Neuron (in vitro differentiated cells): ENCODE results near the gene CPXM2.

Experiments
- H2AFZ ChIP-seq: one replicate; pipeline ENCODE4 v1.6.1; 2013; ENCODE audit warnings: low read depth, mild to moderate bottlenecking, inconsistent platforms, low read length, moderate library complexity
- H3K27me3 ChIP-seq: one replicate; pipeline ENCODE4 v1.6.1; 2013; ENCODE audit warnings: low read length; ENCODE audit not compliant: insufficient read depth
- H3K36me3 ChIP-seq: one replicate; pipeline ENCODE4 v1.6.1; 2013; ENCODE audit warnings: low read length; ENCODE audit not compliant: insufficient read depth
- H3K4me1 ChIP-seq: one replicate; pipeline ENCODE4 v1.6.1; 2013; ENCODE audit warnings: low read length; ENCODE audit not compliant: insufficient read depth
- H3K4me3 ChIP-seq: 2 replicates; pipeline ENCODE4 v1.5.1; 2013; ENCODE audit warnings: mild to moderate bottlenecking, low read length, moderate library complexity
- H3K9me3 ChIP-seq: one replicate; pipeline ENCODE4 v1.6.1; 2013; ENCODE audit warnings: low read length

The CPXM2 gene

GRCh38 chr10:123777881-123778280, 113.7 kb downstream of the CPXM2 start:
- Histone ChIP-seq H3K4me3 (no peak overlapping the region), H3K27me3 (peaks cover 3% of the 10 kb centered on the region), H3K9me3 (no peaks in the 10 kb centered on the region), H2AFZ (no peak overlapping the region), H3K36me3 (no peaks in the 10 kb centered on the region), H3K4me1 (no peaks in the 10 kb centered on the region)

DNA sequence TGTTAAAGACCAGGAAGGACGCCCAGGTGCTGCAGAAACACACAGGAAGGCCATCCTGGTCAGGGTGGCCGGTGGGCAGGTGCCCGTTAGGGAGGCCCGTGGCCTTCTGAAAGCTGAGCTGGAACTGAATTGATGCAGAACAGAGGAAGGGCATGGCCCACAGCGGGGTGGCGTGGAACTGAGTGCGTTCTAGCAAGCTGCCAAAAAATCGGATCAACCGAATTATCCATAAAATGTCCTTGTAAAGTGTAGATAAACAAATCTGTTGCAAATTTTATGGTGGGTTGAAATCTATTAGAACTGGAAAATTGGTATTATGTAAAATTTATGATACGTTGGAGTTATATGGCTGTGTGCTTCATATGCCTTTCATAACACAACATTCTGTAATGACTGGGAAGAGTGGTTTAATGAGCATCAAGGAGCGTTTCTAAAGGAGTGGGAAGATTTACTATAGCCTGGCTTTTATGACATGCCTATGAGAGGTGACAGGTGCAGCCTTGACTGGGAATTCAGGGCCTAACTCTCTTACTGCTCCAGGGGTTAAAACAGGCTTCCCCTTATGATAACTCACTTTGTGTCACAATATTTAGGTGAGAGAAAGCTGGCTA, 117.4 kb downstream of the CPXM2 start:
- Histone ChIP-seq H3K4me3 (no peak overlapping the region), H3K4me1 (no peaks in the 10 kb centered on the region), H3K27me3 (no peaks in the 10 kb centered on the region), H2AFZ (no peak overlapping the region), H3K9me3 (no peaks in the 10 kb centered on the region), H3K36me3 (no peaks in the 10 kb centered on the region)

GRCh38 chr10:123772645-123773508, 118.7 kb downstream of the CPXM2 start:
- no peak overlapping the region for H3K4me3 ChIP-seq
- H3K36me3 ChIP-seq: no peaks in the 10 kb centered on the region
- no peaks in the 10 kb centered on the region for H3K27me3 ChIP-seq
- no peak overlapping the region for H2AFZ ChIP-seq
- no peaks in the 10 kb centered on the region for H3K9me3 ChIP-seq
- no peaks in the 10 kb centered on the region for H3K4me1 ChIP-seq

DNA sequence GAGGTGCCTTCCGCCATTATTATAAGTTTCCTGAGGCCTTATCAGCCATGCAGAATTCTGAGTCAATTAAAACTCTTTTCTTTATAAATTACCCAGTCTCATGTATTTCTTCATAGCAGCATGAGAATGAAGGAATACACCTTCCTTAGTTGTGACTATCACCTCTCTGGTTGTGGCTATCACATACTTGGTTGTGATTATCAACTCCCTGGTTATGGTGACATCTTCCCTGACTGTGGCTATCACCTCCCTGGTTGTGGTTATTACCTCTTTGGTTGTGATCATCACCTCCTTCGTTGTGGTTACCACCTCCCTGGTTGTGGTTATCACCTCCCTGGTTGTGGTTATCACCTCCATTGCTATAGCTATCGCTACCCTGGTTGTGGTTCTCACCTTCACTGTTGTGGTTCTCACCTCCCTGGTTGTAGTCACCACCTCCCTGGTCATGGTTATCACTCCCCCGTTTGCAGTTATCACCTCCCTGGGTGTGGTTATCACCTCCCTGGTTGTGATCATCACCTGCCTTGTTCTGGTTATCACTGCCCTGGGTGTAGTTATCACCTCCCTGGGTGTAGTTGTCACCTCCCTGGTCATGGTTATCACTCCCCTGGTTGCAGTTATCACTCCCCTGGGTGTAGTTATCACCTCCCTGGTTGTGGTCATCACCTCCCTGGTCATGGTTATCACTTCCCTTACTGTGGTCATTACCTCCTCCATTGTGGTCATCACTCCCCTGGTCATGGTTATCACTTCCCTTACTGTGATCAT, 119.5 kb downstream of the CPXM2 start:
- Histone ChIP-seq H3K4me1 (no peaks in the 10 kb centered on the region), H2AFZ (no peak overlapping the region), H3K36me3 (no peaks in the 10 kb centered on the region), H3K4me3 (no peak overlapping the region), H3K27me3 (no peaks in the 10 kb centered on the region), H3K9me3 (no peaks in the 10 kb centered on the region)

GRCh38 chr10:123769647-123770046, 122.0 kb downstream of the CPXM2 start:
- no peaks in the 10 kb centered on the region for H3K36me3 ChIP-seq
- no peaks in the 10 kb centered on the region for H3K4me1 ChIP-seq
- peaks cover 10% of the 10 kb centered on the region for H3K27me3 ChIP-seq
- H2AFZ ChIP-seq: no peak overlapping the region
- no peak overlapping the region for H3K4me3 ChIP-seq
- H3K9me3 ChIP-seq: no peaks in the 10 kb centered on the region

- Histone ChIP-seq H3K4me3 (no peak overlapping the region), H3K4me1 (no peaks in the 10 kb centered on the region), H2AFZ (no peak overlapping the region), H3K36me3 (no peaks in the 10 kb centered on the region), H3K27me3 (peaks cover 11% of the 10 kb centered on the region), H3K9me3 (no peaks in the 10 kb centered on the region)
Measured at GRCh38 chr10:123766761-123767160, 124.8 kb downstream of the CPXM2 start.

- H3K4me1 ChIP-seq: no peaks in the 10 kb centered on the region
- peaks cover 11% of the 10 kb centered on the region for H3K27me3 ChIP-seq
- no peaks in the 10 kb centered on the region for H3K9me3 ChIP-seq
- no peaks in the 10 kb centered on the region for H3K36me3 ChIP-seq
- no peak overlapping the region for H2AFZ ChIP-seq
- H3K4me3 ChIP-seq: no peak overlapping the region
Measured at GRCh38 chr10:123766012-123766411, 125.6 kb downstream of the CPXM2 start.

- H3K27me3 ChIP-seq: peaks cover 9% of the 10 kb centered on the region
- H3K4me1 ChIP-seq: peaks cover 3% of the 10 kb centered on the region
- H2AFZ ChIP-seq: no peak overlapping the region
- H3K4me3 ChIP-seq: no peak overlapping the region
- no peaks in the 10 kb centered on the region for H3K36me3 ChIP-seq
- H3K9me3 ChIP-seq: no peaks in the 10 kb centered on the region
Measured at GRCh38 chr10:123761666-123762230, 129.9 kb downstream of the CPXM2 start.

DNA sequence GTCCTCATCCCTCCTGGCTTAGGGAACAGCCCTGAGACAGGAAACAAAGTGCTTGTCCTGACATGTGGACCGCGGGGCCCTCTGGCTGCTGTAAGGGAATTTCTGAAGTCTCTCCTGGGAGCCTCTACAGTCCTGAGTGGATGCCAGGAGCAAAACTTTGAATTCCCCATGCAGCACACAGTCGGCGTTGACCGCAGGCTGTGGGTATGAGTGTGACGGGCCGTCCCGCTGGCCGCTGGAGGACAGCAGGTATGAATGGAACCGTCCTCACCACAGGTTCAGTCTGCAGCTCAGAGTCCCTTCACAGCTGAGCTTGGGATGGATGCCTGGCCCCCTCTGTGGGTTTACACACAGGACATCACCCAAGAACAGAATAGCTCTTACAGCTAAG, 130.6 kb downstream of the CPXM2 start:
- Histone ChIP-seq H2AFZ (no peak overlapping the region), H3K27me3 (peaks cover 7% of the 10 kb centered on the region), H3K9me3 (no peaks in the 10 kb centered on the region), H3K4me1 (peaks cover 3% of the 10 kb centered on the region), H3K4me3 (no peak overlapping the region), H3K36me3 (no peaks in the 10 kb centered on the region)

DNA sequence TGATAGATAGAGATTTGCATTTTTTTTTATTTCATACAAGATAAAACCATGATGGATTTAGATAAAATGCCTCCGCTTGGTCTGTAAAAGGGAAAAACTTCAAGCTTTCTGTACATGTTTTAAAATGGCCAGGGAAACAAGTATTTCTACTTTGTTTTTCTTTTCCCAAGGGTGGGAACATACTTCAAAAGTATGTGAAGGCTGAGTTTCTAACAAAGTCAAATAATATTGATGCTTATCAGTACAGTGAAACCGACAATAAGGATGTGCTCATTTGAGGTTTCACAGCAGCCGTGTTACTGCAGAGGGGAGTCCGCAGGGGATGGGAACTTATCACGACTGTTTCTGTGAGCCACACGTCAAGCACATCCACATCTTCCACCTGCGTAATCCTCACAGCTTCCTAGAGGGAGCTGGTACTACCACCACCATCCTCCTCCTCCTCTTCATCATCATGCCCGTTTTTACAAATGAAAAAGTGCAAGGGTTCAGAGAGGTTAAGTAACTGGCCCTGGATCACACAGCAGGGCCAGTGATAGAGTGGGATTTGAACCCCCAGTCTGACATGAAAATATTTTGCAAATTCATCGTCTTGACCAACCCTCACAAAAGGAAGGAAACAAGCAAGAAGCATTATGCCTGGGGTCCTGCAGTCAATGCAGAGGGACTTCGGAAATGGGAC, 131.1 kb downstream of the CPXM2 start:
- Histone ChIP-seq H2AFZ (no peak overlapping the region), H3K9me3 (no peaks in the 10 kb centered on the region)

DNA sequence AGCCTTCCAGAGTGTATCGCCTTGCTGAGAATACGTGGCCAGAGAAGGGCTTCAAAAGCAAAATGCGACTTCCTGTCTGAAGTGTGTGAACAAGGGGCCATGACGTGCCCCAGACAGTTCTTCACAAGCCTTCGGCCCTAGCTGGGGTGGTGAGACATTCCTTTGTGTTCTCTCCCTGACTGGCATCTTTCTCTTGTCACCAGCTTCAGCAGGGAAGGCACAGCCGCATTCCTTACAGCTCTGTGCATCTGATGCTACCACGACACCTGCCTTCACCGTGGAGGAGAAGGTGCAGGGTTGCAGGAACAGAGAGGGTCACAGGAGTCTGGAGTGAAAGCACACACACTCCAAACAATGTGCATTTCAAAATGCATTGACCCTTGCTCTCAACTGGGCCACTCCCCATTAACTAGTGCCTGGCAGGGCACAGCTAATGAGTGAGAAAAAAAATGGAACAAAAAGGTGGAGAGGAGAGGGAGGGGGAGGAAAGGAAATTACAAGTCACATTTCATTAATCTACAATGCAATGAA, 132.0 kb downstream of the CPXM2 start:
- Histone ChIP-seq H3K27me3 (peaks cover 2% of the 10 kb centered on the region), H3K4me1 (peaks cover 3% of the 10 kb centered on the region), H2AFZ (no peak overlapping the region), H3K36me3 (no peaks in the 10 kb centered on the region), H3K4me3 (no peak overlapping the region), H3K9me3 (no peaks in the 10 kb centered on the region)

More for the DNA sequence above, 131.1 kb downstream of the CPXM2 start:
- H3K27me3 ChIP-seq: peaks cover 2% of the 10 kb centered on the region
- H3K4me1 ChIP-seq: peaks cover 3% of the 10 kb centered on the region
- H3K4me3 ChIP-seq: no peak overlapping the region
- no peaks in the 10 kb centered on the region for H3K36me3 ChIP-seq

GRCh38 chr10:123759041-123759440, 132.6 kb downstream of the CPXM2 start:
- H3K36me3 ChIP-seq: no peaks in the 10 kb centered on the region
- peaks cover 2% of the 10 kb centered on the region for H3K27me3 ChIP-seq
- no peak overlapping the region for H2AFZ ChIP-seq
- H3K4me1 ChIP-seq: peaks cover 3% of the 10 kb centered on the region
- H3K9me3 ChIP-seq: no peaks in the 10 kb centered on the region
- no peak overlapping the region for H3K4me3 ChIP-seq
